ENCODE results near the gene ALG13.
"Not testable (repeated sequence)": the region's sequence is repeated elsewhere in the genome, so short reads cannot be mapped to it uniquely, and the experiment has no call there.

ALG13 gene

DNA sequence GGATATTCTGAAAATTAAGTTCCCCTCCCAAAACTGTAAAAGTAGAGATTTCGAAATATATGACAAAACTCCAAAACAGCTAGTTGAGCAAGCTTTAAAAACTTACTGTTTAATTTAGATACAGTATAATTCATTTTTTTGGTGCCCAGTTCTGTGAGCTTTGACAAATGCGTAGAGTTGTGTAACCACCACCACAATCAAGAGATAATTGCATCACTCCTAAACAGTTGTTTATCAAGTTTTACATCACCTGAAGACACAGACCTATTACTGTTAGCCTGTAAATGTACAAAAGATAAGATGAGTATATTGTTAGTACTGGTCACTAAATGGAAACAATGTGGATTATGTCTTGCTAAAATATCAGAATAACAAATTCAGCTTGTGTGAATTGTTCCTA is 62.3 kb downstream of the ALG13 start:
- FAIRE-seq (no peak), DNase-seq (ENCODE audit: insufficient read length, low spot score) (no peak)

DNA sequence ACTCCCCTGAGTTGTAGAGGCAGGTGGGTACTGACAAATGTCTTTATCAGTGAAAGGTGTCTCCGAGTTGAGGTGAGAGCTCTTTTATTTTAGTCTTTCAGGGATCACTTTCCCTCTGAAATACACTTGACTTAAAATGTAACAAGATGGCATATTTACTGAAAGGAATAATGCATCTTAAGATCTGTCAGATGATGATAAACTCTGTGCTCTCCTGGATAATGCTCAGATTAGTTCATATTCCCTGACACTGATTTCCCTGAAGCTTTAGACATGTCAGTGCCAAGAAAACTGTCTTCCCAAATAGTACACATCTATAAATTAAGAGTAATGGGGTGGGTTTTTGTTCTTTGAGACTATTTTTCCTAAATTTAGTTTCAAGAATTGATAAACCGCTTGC is 75.5 kb downstream of the ALG13 start:
- peak; percentile 78 for FAIRE-seq
- DNase-seq (ENCODE audit: insufficient read length, low spot score): no peak

DNA sequence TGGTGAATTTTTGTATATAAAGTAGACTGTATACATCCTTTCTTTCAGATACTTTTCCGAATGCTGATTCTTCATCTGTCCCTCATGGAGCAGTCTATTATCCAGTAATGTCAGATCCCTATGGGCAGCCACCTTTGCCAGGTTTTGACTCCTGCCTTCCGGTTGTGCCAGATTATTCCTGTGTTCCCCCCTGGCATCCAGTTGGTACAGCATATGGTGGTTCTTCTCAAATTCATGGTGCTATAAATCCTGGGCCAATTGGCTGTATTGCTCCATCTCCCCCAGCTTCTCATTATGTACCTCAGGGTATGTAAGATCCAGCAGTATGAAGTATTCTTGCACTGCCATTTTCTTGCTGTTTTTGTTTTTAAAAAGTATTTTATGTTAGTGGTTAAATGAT is 78.7 kb downstream of the ALG13 start:
- FAIRE-seq: no peak
- DNase-seq (ENCODE audit: insufficient read length, low spot score): no peak

DNA sequence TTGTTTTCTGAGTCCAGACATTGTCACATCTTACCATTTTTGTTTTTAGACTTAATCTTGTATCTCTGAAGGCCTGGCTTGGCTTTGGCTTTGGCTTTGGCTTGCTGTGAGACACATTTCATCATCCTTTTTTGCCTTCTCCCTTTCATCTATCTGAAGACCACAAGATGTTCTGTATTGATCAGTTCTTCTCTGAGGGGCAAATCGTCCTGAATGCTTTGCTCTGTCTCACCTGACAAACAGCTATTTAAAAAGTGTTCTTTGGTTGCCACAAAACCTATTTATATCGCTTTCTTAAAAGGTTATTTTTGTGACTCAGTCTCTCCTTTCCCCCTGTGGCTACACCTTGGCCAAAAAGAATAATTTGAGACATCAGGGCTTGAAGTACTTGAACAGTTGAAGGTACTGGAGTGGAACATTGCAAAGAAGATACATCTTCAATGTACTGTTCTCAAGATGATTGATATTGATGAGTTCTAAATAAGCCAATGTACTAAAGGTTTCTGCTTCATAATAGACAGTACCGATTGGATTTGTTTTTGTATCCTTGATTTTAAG is 80.7 kb downstream of the ALG13 start:
- no peak for FAIRE-seq
- DNase-seq (ENCODE audit: insufficient read length, low spot score): no peak

DNA sequence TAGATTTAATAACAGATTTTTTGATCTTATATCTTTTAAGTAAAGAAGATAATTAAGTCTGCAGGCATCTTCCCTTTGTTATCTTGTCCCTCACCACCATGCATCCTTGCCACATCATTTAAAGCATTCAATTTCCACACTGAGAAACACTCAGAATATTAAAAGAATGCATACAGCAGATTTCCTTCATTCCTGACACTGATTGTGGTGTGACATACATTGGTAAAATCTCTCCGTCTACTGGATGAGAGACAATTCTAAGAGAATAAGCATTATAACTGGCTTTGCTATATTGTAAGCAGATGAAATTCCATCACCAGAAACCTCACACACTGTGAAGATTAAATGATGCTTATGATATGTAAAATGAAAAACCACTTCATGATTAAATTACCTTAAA is 97.6 kb downstream of the ALG13 start:
- FAIRE-seq: no peak
- DNase-seq (ENCODE audit: insufficient read length, low spot score): no peak

DNA sequence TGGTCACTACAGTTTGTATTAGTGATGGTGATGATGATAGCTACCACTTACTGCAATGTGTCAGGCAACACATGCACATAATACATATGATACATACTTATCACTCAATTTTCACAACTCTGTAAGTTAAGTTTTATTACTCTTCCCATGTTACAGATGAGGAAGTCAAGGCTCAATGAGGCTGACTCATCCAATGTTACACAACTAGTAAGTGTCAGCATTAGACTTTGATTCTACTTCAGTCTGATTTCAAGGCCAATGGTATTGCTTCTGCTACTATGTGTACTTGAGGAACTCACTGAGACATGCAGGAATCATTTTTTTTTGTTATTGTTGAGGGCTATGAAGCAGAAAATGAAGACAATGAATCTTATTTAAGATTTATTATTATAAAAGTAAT is 98.6 kb downstream of the ALG13 start:
- FAIRE-seq (no peak), DNase-seq (ENCODE audit: insufficient read length, low spot score) (no peak)

DNA sequence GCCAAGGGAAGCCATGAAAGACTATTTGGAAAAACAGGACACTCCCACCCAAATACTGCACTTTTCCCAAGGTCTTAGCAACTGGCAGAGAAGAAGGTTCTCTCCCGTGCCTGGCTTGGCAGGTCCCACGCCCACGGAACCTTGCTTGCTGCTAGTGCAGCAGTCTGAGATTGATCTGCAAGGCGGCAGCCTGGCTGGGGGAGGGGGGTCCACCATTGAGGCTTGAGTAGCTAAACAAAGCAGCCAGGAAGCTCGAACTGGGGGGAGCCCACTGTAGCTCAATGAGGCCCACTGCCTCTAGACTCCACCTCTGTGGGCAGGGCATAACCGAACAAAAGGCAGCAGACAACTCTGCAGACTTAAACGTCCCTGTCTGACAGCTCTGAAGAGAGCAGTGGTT is 103.7 kb downstream of the ALG13 start:
- no peak for FAIRE-seq
- DNase-seq (ENCODE audit: insufficient read length, low spot score): no peak

DNA sequence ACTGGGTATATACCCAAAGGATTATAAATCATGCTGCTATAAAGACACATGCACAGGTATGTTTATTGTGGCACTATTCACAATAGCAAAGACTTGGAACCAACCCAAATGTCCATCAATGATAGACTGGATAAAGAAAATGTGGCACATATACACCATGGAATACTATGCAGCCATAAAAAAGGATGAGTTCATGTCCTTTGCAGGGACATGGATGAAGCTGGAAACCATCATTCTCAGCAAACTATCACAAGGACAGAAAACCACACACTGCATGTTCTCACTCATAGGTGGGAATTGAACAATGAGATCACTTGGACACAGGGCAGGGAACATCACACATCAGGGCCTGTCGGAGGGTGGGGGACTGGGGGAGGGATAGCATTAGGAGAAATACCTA is 109.1 kb downstream of the ALG13 start:
- not testable (repeated sequence) for DNase-seq (ENCODE audit: insufficient read length, low spot score); FAIRE-seq
